Endothelial cell of umbilical vein (primary cell): ENCODE data around the gene DMD.

Experiments used
- CTCF ChIP-seq, 2 donors: IDR thresholded peaks; 1 replicate in 1 of 2; 2 replicates in 1 of 2; pipeline ENCODE4 v1.5.1; 2011; ENCODE audit warnings: low read length in 2 of 2, mild to moderate bottlenecking in 2 of 2, moderate library complexity in 2 of 2, control low read depth in 1 of 2, inconsistent platforms in 1 of 2, low read depth in 1 of 2; ENCODE audit not compliant: insufficient read depth in 1 of 2; ENCODE audit errors: extremely low read depth in 1 of 2
- EZH2 ChIP-seq: IDR thresholded peaks from 2 replicates; pipeline ENCODE4 v1.6.1; 2012; ENCODE audit warnings: borderline replicate concordance, low read depth, mild to moderate bottlenecking, moderate library complexity, low read length, inconsistent platforms; ENCODE audit not compliant: severe bottlenecking
- JUN ChIP-seq: IDR thresholded peaks from 2 replicates; pipeline ENCODE4 v1.6.1; 2011; ENCODE audit warnings: borderline replicate concordance, low read depth; ENCODE audit not compliant: insufficient read length, insufficient read depth
- POLR2A ChIP-seq: IDR thresholded peaks from 2 replicates; pipeline ENCODE4 v1.6.1; 2012; ENCODE audit warnings: low read depth, mild to moderate bottlenecking, control low read depth, low read length
- POLR2AphosphoS5 ChIP-seq: IDR thresholded peaks from 2 replicates; pipeline ENCODE4 v1.6.1; 2012; ENCODE audit warnings: low read depth, mild to moderate bottlenecking, control low read depth, low read length, moderate library complexity; ENCODE audit not compliant: insufficient read depth
- TF ChIP-seq, protein P1 (sequence below): IDR thresholded peaks from 2 replicates; pipeline ENCODE4 v1.6.1; 2011; ENCODE audit not compliant: insufficient read depth, insufficient read length

- TF ChIP-seq POLR2A = no peak
- TF ChIP-seq EZH2 = no peak
- no peak for TF ChIP-seq POLR2AphosphoS5
- no peak for TF ChIP-seq CTCF (IDR thresholded peaks at IDR 0.05; ENCODE audit: extremely low read depth in 1 of 2, insufficient read depth in 1 of 2, low read depth in 1 of 2, low read length in 2 of 2)
- TF ChIP-seq, protein P1, sequence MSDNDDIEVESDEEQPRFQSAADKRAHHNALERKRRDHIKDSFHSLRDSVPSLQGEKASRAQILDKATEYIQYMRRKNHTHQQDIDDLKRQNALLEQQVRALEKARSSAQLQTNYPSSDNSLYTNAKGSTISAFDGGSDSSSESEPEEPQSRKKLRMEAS = no peak
- no peak for TF ChIP-seq JUN
These were observed 178.6 kb downstream of the DMD start for GRCh38 chrX:33032700-33033099.
